ENCODE results near the gene OR51B2. TPM values are rescaled to one million over a fixed set of nuclear protein-coding genes. Genes with fewer than 3 reads are reported as not detected.

OR51B2 gene
- total RNA-seq, 2 donors from 2014 or later, result not detected

GRCh38 chr11:5276697-5277096 is 47.4 kb downstream of the OR51B2 start:
- ATAC-seq, result no peak
- DNase-seq (ENCODE audit: low spot score in 2 of 2), result no peak
- no peak overlapping the region for H3K27ac Mint-ChIP-seq
- H3K9me3 Mint-ChIP-seq, result no peaks in the 10 kb centered on the region
- H3K36me3 Mint-ChIP-seq, result no peaks in the 10 kb centered on the region

DNA sequence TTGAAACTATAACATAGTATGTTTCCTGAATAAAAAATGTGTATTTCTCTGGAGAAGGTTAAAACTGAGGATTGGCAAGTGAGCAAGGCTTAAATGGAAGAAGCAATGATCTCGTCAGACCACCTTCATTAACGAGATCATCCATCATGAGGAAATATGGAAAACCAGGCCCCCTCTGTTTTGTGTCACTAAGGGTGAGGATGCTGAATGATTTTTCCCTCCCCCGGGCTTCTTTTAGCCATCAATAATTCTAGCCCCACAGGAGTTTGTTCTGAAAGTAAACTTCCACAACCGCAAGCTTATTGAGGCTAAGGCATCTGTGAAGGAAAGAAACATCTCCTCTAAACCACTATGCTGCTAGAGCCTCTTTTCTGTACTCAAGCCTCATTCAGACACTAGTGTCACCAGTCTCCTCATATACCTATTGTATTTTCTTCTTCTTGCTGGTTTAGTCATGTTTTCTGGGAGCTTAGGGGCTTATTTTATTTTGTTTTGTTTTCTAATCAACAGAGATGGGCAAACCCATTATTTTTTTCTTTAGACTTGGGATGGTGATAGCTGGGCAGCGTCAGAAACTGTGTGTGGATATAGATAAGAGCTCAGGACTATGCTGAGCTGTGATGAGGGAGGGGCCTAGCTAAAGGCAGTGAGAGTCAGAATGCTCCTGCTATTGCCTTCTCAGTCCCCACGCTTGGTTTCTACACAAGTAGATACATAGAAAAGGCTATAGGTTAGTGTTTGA is 48.6 kb downstream of the OR51B2 start:
- DNase-seq (ENCODE audit: low spot score in 2 of 2) (no peak), ATAC-seq (no peak)
- Mint-ChIP-seq H3K36me3 (no peaks in the 10 kb centered on the region), H3K9me3 (no peaks in the 10 kb centered on the region), H3K27ac (no peak overlapping the region)

GRCh38 chr11:5274395-5274794 is 49.7 kb downstream of the OR51B2 start:
- DNase-seq (ENCODE audit: low spot score in 2 of 2) (no peak), ATAC-seq (no peak)
- Mint-ChIP-seq H3K9me3 (no peaks in the 10 kb centered on the region), H3K36me3 (no peaks in the 10 kb centered on the region), H3K27ac (no peak overlapping the region)

Other genes with a start within 250 kb of the OR51B2 start
- not detected for gene OR52A5, start 185.9 kb downstream of the OR51B2 start, total RNA-seq
- gene OR52A1, start 169.5 kb downstream of the OR51B2 start, total RNA-seq, result not detected
- gene OR51V1, start 123.6 kb downstream of the OR51B2 start, total RNA-seq, result not detected
- gene HBB, start 97.2 kb downstream of the OR51B2 start, total RNA-seq, result not detected
- 1 to 10 TPM in 1 of 2 donors, not detected in 1; 1.6 TPM for gene HBD, start 89.8 kb downstream of the OR51B2 start, total RNA-seq
- gene HBG1, start 74.4 kb downstream of the OR51B2 start, total RNA-seq, result not detected
- under 1 TPM in 1 of 2 donors, not detected in 1; 0.41 TPM for gene HBG2, start 69.5 kb downstream of the OR51B2 start, total RNA-seq
- not detected for gene HBE1, start 54.4 kb downstream of the OR51B2 start, total RNA-seq
- gene OR51B4, start 22.4 kb downstream of the OR51B2 start, total RNA-seq, result not detected
- gene OR51B5, start 19.2 kb upstream of the OR51B2 start, total RNA-seq, result under 1 TPM in 1 of 2 donors, not detected in 1; 0.34 TPM
- gene OR51B6, start 27.2 kb upstream of the OR51B2 start, total RNA-seq, result not detected
- not detected for gene OR51M1, start 59.5 kb upstream of the OR51B2 start, total RNA-seq
- gene OR51Q1, start 97.8 kb upstream of the OR51B2 start, total RNA-seq, result not detected
- gene OR51I1, start 117.2 kb upstream of the OR51B2 start, total RNA-seq, result not detected
- not detected for gene OR51I2, start 125.0 kb upstream of the OR51B2 start, total RNA-seq
- not detected for gene OR52D1, start 164.4 kb upstream of the OR51B2 start, total RNA-seq
- gene UBQLN3, start 185.7 kb upstream of the OR51B2 start, total RNA-seq, result under 1 TPM; 0.10 to 0.25 TPM
- under 1 TPM; 0.21 to 0.32 TPM for gene UBQLNL, start 192.4 kb upstream of the OR51B2 start, total RNA-seq
- under 1 TPM in 1 of 2 donors, not detected in 1; 0.23 TPM for gene OR52H1, start 224.2 kb upstream of the OR51B2 start, total RNA-seq